Naive thymus-derived CD4-positive, alpha-beta T cell (primary cell): ENCODE measurements around the gene CERS2. TPM values are rescaled to one million over a fixed set of nuclear protein-coding genes. Genes with fewer than 3 reads are reported as not detected.

ENCODE experiments used
- ATAC-seq: fragments of 150-1000 bp; cut with Tn5 transposase; 2 replicates; pipeline ENCODE4 v1.10.0; 2021; ENCODE audit warnings: mild to moderate bottlenecking, moderate library complexity
- CTCF ChIA-PET: fragments of 350-600 bp; sonication (Branson Sonifier 250); formaldehyde crosslinking; loops from one replicate; lab custom pipeline; 2021; ENCODE audit warnings: antibody characterized with exemption; lab: Charles Lee
- POLR2A ChIA-PET: fragments of 350-600 bp; sonication (Branson Sonifier 250); formaldehyde crosslinking; loops from one replicate; lab custom pipeline; 2021; ENCODE audit warnings: antibody characterized with exemption, inconsistent platforms; lab: Charles Lee
- DNase-seq, 9 donors: peaks; one replicate each; pipeline versions ENCODE4 v3.0.0 to v3.0.0-alpha.2; 2020 to 2022; ENCODE audit warnings: mixed read lengths in 1 of 9
- H3K27ac ChIP-seq: one replicate; pipeline ENCODE4 v1.7.0; 2013; ENCODE audit warnings: mild to moderate bottlenecking, low read depth, low read length, moderate library complexity
- H3K27me3 ChIP-seq, 2 donors: one replicate each; pipeline ENCODE4 v1.7.0; 2013; ENCODE audit warnings: low read length in 2 of 2, mild to moderate bottlenecking in 2 of 2, moderate library complexity in 2 of 2; ENCODE audit not compliant: control insufficient read depth in 2 of 2, insufficient read depth in 2 of 2
- H3K36me3 ChIP-seq, 3 experiments: 1 replicate in 2 of 3; 2 replicates in 1 of 3; pipeline ENCODE4 v1.7.0; 2013; ENCODE audit warnings: low read length in 3 of 3, mild to moderate bottlenecking in 3 of 3, moderate library complexity in 1 of 3; ENCODE audit not compliant: insufficient read depth in 3 of 3, control insufficient read depth in 2 of 3
- H3K4me1 ChIP-seq, 2 donors: one replicate each; pipeline ENCODE4 v1.7.0; 2013; ENCODE audit warnings: low read length in 2 of 2, mild to moderate bottlenecking in 2 of 2, moderate library complexity in 1 of 2; ENCODE audit not compliant: control insufficient read depth in 2 of 2, insufficient read depth in 2 of 2
- H3K4me3 ChIP-seq: 2 replicates; pipeline ENCODE4 v1.7.0; 2013; ENCODE audit warnings: mild to moderate bottlenecking, low read length
- H3K9me3 ChIP-seq, 3 experiments: 1 replicate in 2 of 3; 2 replicates in 1 of 3; pipeline ENCODE4 v1.7.0; 2013; ENCODE audit warnings: low read length in 3 of 3; ENCODE audit not compliant: control insufficient read depth in 2 of 3
- H3K27ac Mint-ChIP-seq, 9 donors: one replicate each; pipeline ENCODE4 v1.8.0; 2020 to 2022; ENCODE audit warnings: mixed read lengths in 9 of 9, mild to moderate bottlenecking in 8 of 9, moderate library complexity in 5 of 9, inconsistent platforms in 2 of 9
- H3K27me3 Mint-ChIP-seq, 5 donors: one replicate each; pipeline ENCODE4 v1.8.0; 2021 to 2022; ENCODE audit warnings: mixed read lengths in 5 of 5, mild to moderate bottlenecking in 1 of 5
- H3K36me3 Mint-ChIP-seq, 5 donors: one replicate each; pipeline ENCODE4 v1.8.0; 2020 to 2022; ENCODE audit warnings: mixed read lengths in 5 of 5, mild to moderate bottlenecking in 3 of 5, inconsistent platforms in 1 of 5
- H3K4me1 Mint-ChIP-seq, 7 donors: one replicate each; pipeline ENCODE4 v1.8.0; 2020 to 2022; ENCODE audit warnings: mixed read lengths in 7 of 7, mild to moderate bottlenecking in 3 of 7, inconsistent platforms in 1 of 7
- H3K4me3 Mint-ChIP-seq, 10 donors: one replicate each; pipeline ENCODE4 v1.8.0; 2020 to 2022; ENCODE audit warnings: mild to moderate bottlenecking in 10 of 10, mixed read lengths in 10 of 10, moderate library complexity in 6 of 10, inconsistent platforms in 2 of 10
- H3K9me3 Mint-ChIP-seq, 11 donors: one replicate each; pipeline ENCODE4 v1.8.0; 2020 to 2022; ENCODE audit warnings: mixed read lengths in 11 of 11, mild to moderate bottlenecking in 4 of 11, inconsistent platforms in 1 of 11, moderate library complexity in 1 of 11
- intact Hi-C, 2 donors: fragments of 100-400 bp; cut with micrococcal nuclease; formaldehyde crosslinking; loops; one replicate each; pipeline ENCODE4 v1.15.1; 2023
- polyA plus RNA-seq, 2 donors: library from polyadenylated mRNA; unstranded; fragments of 300-500 nt; fragmentation: Illumina TruSeq; gene quantifications; one replicate each; pipeline ENCODE4 v1.2.3, GENCODE V29; 2021
- total RNA-seq, 6 experiments: library from RNA in 5 of 6; stranded (reverse) in 5 of 6; gene quantifications; 1 replicate in 5 of 6; 2 replicates in 1 of 6; pipeline ENCODE4 v1.2.3 and lab custom pipeline; 2021 to 2026

Gene CERS2
- total and polyA plus RNA-seq, 7 experiments from 2014 or later: 101 to 179 (median 136) TPM

- ChIA-PET POLR2A (interaction anchor here (1.4 kb wide), 1 partner anchor 12 kb away, joined by 3 read pairs; no protein-coding TSS in a partner anchor), CTCF (interaction anchor here (0.6 kb wide), 1 partner anchor 136 kb away, joined by 3 read pairs; no protein-coding TSS in a partner anchor)
- Mint-ChIP-seq H3K27me3 (no peaks in the 10 kb centered on the region), H3K4me3 (no peak overlapping the region), H3K36me3 (peaks cover 11 to 75% (median 41%) of the 10 kb centered on the region in 5 donors), H3K9me3 (no peaks in the 10 kb centered on the region), H3K27ac (peak overlapping the region in 4 of 9 donors; percentile 28 to 79 (median 51)), H3K4me1 (peaks cover 0 to 12% (median 5%) of the 10 kb centered on the region in 7 donors)
- no peak overlapping the region for H3K4me3 ChIP-seq
- no peaks in the 10 kb centered on the region for H3K9me3 ChIP-seq
- DNase-seq (no peak), ATAC-seq (no peak)
- H3K36me3 ChIP-seq: peaks cover 23 to 96% (median 34%) of the 10 kb centered on the region in 3 experiments
- no peak overlapping the region for H3K27ac ChIP-seq
- no peaks in the 10 kb centered on the region for H3K4me1 ChIP-seq
- no peaks in the 10 kb centered on the region for H3K27me3 ChIP-seq
- intact Hi-C loops: loop anchor here in 1 of 2 donors (5.0 kb wide), 1 partner anchor 38 kb away; no protein-coding TSS in a partner anchor
These were observed 10.5 kb downstream of the CERS2 start for GRCh38 chr1:150964164-150964489.

- H3K4me3 Mint-ChIP-seq: no peak overlapping the region
- no peaks in the 10 kb centered on the region for H3K9me3 Mint-ChIP-seq
- Histone ChIP-seq H3K4me1 (no peaks in the 10 kb centered on the region), H3K27me3 (no peaks in the 10 kb centered on the region), H3K36me3 (peaks cover 27 to 93% (median 34%) of the 10 kb centered on the region in 3 experiments), H3K9me3 (no peaks in the 10 kb centered on the region), H3K4me3 (no peak overlapping the region), H3K27ac (no peak overlapping the region)
- intact Hi-C loops: loop anchor here in 1 of 2 donors (5.0 kb wide), 1 partner anchor 39 kb away; no protein-coding TSS in a partner anchor
- H3K4me1 Mint-ChIP-seq: peaks cover 0 to 12% (median 0%) of the 10 kb centered on the region in 7 donors
- peak overlapping the region in 8 of 9 donors; percentile 18 to 79 (median 68) for H3K27ac Mint-ChIP-seq
- H3K27me3 Mint-ChIP-seq: no peaks in the 10 kb centered on the region
- POLR2A ChIA-PET: interaction anchor here (0.9 to 1.4 kb wide), 2 partner anchors 11 kb away, joined by 3 read pairs; no protein-coding TSS in a partner anchor
- CTCF ChIA-PET: interaction anchor here (0.6 kb wide), 1 partner anchor 137 kb away, joined by 3 read pairs; no protein-coding TSS in a partner anchor
- peaks cover 13 to 77% (median 40%) of the 10 kb centered on the region in 5 donors for H3K36me3 Mint-ChIP-seq
- DNase-seq (no peak), ATAC-seq (no peak)
These were observed 11.1 kb downstream of the CERS2 start for GRCh38 chr1:150963321-150964163.

- peaks cover 13 to 67% (median 39%) of the 10 kb centered on the region in 5 donors for H3K36me3 Mint-ChIP-seq
- ChIA-PET POLR2A (no interaction called here), CTCF (no interaction called here)
- no peaks in the 10 kb centered on the region for H3K27me3 ChIP-seq
- no peak overlapping the region for H3K4me3 Mint-ChIP-seq
- no peaks in the 10 kb centered on the region for H3K4me1 ChIP-seq
- intact Hi-C loops: loop anchor here in 1 of 2 donors (5.0 kb wide), 1 partner anchor 41 kb away; no protein-coding TSS in a partner anchor
- ATAC-seq (no peak), DNase-seq (no peak)
- peak overlapping the region in 4 of 9 donors; percentile 31 to 68 (median 42) for H3K27ac Mint-ChIP-seq
- H3K4me3 ChIP-seq: no peak overlapping the region
- H3K9me3 ChIP-seq: no peaks in the 10 kb centered on the region
- peaks cover 0 to 12% (median 0%) of the 10 kb centered on the region in 7 donors for H3K4me1 Mint-ChIP-seq
- no peaks in the 10 kb centered on the region for H3K27me3 Mint-ChIP-seq
- no peaks in the 10 kb centered on the region for H3K9me3 Mint-ChIP-seq
- H3K27ac ChIP-seq: no peak overlapping the region
- peaks cover 19 to 85% (median 24%) of the 10 kb centered on the region in 3 experiments for H3K36me3 ChIP-seq
These were observed 12.9 kb downstream of the CERS2 start for GRCh38 chr1:150961756-150962155.

GRCh38 chr1:150960646-150961045, 14.0 kb downstream of the CERS2 start:
- no peaks in the 10 kb centered on the region for H3K27me3 Mint-ChIP-seq
- no peaks in the 10 kb centered on the region for H3K27me3 ChIP-seq
- H3K9me3 Mint-ChIP-seq: no peaks in the 10 kb centered on the region
- peaks cover 6 to 58% (median 32%) of the 10 kb centered on the region in 5 donors for H3K36me3 Mint-ChIP-seq
- peaks cover 10 to 81% (median 13%) of the 10 kb centered on the region in 3 experiments for H3K36me3 ChIP-seq
- ChIA-PET CTCF (no interaction called here), POLR2A (no interaction called here)
- H3K4me3 Mint-ChIP-seq: no peak overlapping the region
- no peak overlapping the region for H3K27ac ChIP-seq
- no peaks in the 10 kb centered on the region for H3K9me3 ChIP-seq
- ATAC-seq: no peak
- no peak for DNase-seq
- no peak overlapping the region for H3K4me3 ChIP-seq
- H3K27ac Mint-ChIP-seq: peak overlapping the region in 3 of 9 donors; percentile 22 to 43 (median 42)
- intact Hi-C loops: loop anchor here in 1 of 2 donors (5.0 kb wide), 1 partner anchor 42 kb away; no protein-coding TSS in a partner anchor
- H3K4me1 Mint-ChIP-seq: peaks cover 0 to 12% (median 0%) of the 10 kb centered on the region in 7 donors
- no peaks in the 10 kb centered on the region for H3K4me1 ChIP-seq

- peak overlapping the region in 1 of 9 donors; percentile 5 for H3K27ac Mint-ChIP-seq
These were observed 17.0 kb downstream of the CERS2 start for GRCh38 chr1:150957666-150958065.

GRCh38 chr1:150955280-150955679, 19.4 kb downstream of the CERS2 start:
- Mint-ChIP-seq H3K27me3 (no peaks in the 10 kb centered on the region), H3K4me1 (peaks cover 0 to 6% (median 0%) of the 10 kb centered on the region in 7 donors), H3K4me3 (no peak overlapping the region), H3K36me3 (peaks cover 26 to 56% (median 37%) of the 10 kb centered on the region in 5 donors), H3K9me3 (no peaks in the 10 kb centered on the region), H3K27ac (peak overlapping the region in 6 of 9 donors; percentile 41 to 63 (median 52))
- ATAC-seq (no peak), DNase-seq (no peak)
- Histone ChIP-seq H3K27me3 (no peaks in the 10 kb centered on the region), H3K4me3 (no peak overlapping the region), H3K27ac (no peak overlapping the region), H3K9me3 (no peaks in the 10 kb centered on the region), H3K36me3 (peaks cover 18 to 66% (median 20%) of the 10 kb centered on the region in 3 experiments), H3K4me1 (no peaks in the 10 kb centered on the region)
- ChIA-PET CTCF (interaction anchor here (1.0 kb wide), 1 partner anchor 23 kb away, joined by 4 read pairs; no protein-coding TSS in a partner anchor), POLR2A (no interaction called here)
- intact Hi-C loops: no loop called here

More at GRCh38 chr1:150957666-150958065, 17.0 kb downstream of the CERS2 start:
- no peaks in the 10 kb centered on the region for H3K9me3 Mint-ChIP-seq
- Histone ChIP-seq H3K4me3 (no peak overlapping the region), H3K27me3 (no peaks in the 10 kb centered on the region), H3K9me3 (no peaks in the 10 kb centered on the region), H3K4me1 (no peaks in the 10 kb centered on the region), H3K36me3 (peaks cover 14 to 70% (median 15%) of the 10 kb centered on the region in 3 experiments), H3K27ac (no peak overlapping the region)
- H3K4me1 Mint-ChIP-seq: peaks cover 0 to 6% (median 0%) of the 10 kb centered on the region in 7 donors
- H3K36me3 Mint-ChIP-seq: peaks cover 18 to 50% (median 36%) of the 10 kb centered on the region in 5 donors
- no peaks in the 10 kb centered on the region for H3K27me3 Mint-ChIP-seq
- H3K4me3 Mint-ChIP-seq: no peak overlapping the region
- CTCF ChIA-PET: interaction anchor here (0.7 to 1.7 kb wide), 4 partner anchors 21 to 220 kb away, joined by 3 to 4 read pairs (median 4); no protein-coding TSS in a partner anchor
- ATAC-seq (no peak), DNase-seq (no peak)
- POLR2A ChIA-PET: no interaction called here
- intact Hi-C loops: no loop called here
